GM12878 (cell line): Measurements from ENCODE around the gene TNNT3. TPM values are rescaled to one million over a fixed set of nuclear protein-coding genes. Genes with fewer than 3 reads are reported as not detected.

ENCODE experiments used
- ATAC-seq: fragments of 200-7000 bp; cut with Tn5 transposase; 3 replicates; pipeline ENCODE4 v1.9.1; 2020; ENCODE audit warnings: mild to moderate bottlenecking, moderate library complexity
- BruUV-seq: library from RNA; stranded (reverse); fragments of 400-500 nt; replicated peaks from 2 replicates; lab custom pipeline; 2021; lab: Mats Ljungman, UMichigan
- CTCF ChIA-PET: fragments of 300-600 bp; sonication (Branson Sonifier 250); formaldehyde crosslinking; extraction: SDS; loops from one replicate; lab custom pipeline; 2021; ENCODE audit warnings: inconsistent platforms; lab: Yijun Ruan, JAX
- POLR2A ChIA-PET: fragments of 350-600 bp; formaldehyde crosslinking; extraction: SDS; loops from one replicate; lab custom pipeline; 2021; ENCODE audit warnings: inconsistent platforms; lab: Charles Lee
- RAD21 ChIA-PET: fragments of 300-600 bp; sonication (Branson Sonifier 250); formaldehyde crosslinking; loops from one replicate; lab custom pipeline; 2023; ENCODE audit warnings: antibody characterized with exemption; ENCODE audit not compliant: unreplicated experiment; lab: Charles Lee
- SMC1A ChIA-PET: fragments of 300-600 bp; sonication (Branson Sonifier 250); formaldehyde crosslinking; loops from one replicate; lab custom pipeline; 2023; ENCODE audit not compliant: unreplicated experiment, uncharacterized antibody; lab: Charles Lee
- DNase-seq: peaks from one replicate; pipeline ENCODE4 v3.0.0-alpha.2; 2011; ENCODE audit warnings: low read depth, low spot score
- FAIRE-seq: peaks from 3 replicates; lab custom pipeline; 2011; peaks lifted over from hg19 to GRCh38; lab: Jason Lieb, UNC
- H2AFZ ChIP-seq: 2 replicates; pipeline ENCODE4 v1.6.0; 2011; ENCODE audit warnings: low read depth, low read length, control low read depth; ENCODE audit not compliant: control insufficient read depth
- H3K27ac ChIP-seq: 2 replicates; pipeline ENCODE4 v1.5.1; 2011; ENCODE audit warnings: control low read depth; ENCODE audit not compliant: control insufficient read depth, insufficient read depth
- H3K27me3 ChIP-seq, 2 experiments: replicated peaks in 1 of 2; 2 replicates each; pipeline versions ENCODE4 v1.6.0 to v1.6.1; 2011; ENCODE audit warnings: low read length in 1 of 2; ENCODE audit not compliant: control insufficient read depth in 2 of 2, insufficient read depth in 2 of 2
- H3K36me3 ChIP-seq, 2 experiments: 2 replicates each; pipeline ENCODE4 v1.5.1; 2011; ENCODE audit warnings: low read length in 1 of 2; ENCODE audit not compliant: control insufficient read depth in 2 of 2, insufficient read depth in 2 of 2
- H3K4me1 ChIP-seq: 2 replicates; pipeline ENCODE4 v1.6.1; 2011; ENCODE audit warnings: mild to moderate bottlenecking, low read length, moderate library complexity, mixed read lengths; ENCODE audit not compliant: control insufficient read depth, insufficient read depth
- H3K4me2 ChIP-seq: 2 replicates; pipeline ENCODE4 v1.6.0; 2011; ENCODE audit warnings: control low read depth; ENCODE audit not compliant: control insufficient read depth, insufficient read depth
- H3K4me3 ChIP-seq: fragments of 200-600 bp; sonication (generic); 2 replicates; pipeline ENCODE4 v1.5.1; 2016
- H3K79me2 ChIP-seq: 2 replicates; pipeline ENCODE4 v1.6.0; 2011; ENCODE audit warnings: low read length; ENCODE audit not compliant: control insufficient read depth, insufficient read depth
- H3K9ac ChIP-seq: 2 replicates; pipeline ENCODE4 v1.8.0; 2011; ENCODE audit warnings: low read length, control low read depth, mixed read lengths; ENCODE audit not compliant: control insufficient read depth, insufficient read depth
- H3K9me3 ChIP-seq: replicated peaks from 3 replicates; pipeline ENCODE4 v1.5.1; 2011; ENCODE audit warnings: mild to moderate bottlenecking, low read length; ENCODE audit not compliant: control insufficient read depth, insufficient read depth
- H4K20me1 ChIP-seq: 2 replicates; pipeline ENCODE4 v1.6.0; 2011; ENCODE audit not compliant: control insufficient read depth, insufficient read depth
- ASH2L ChIP-seq: fragments of 300-600, 200-600 bp; sonication (generic); IDR thresholded peaks from 2 replicates; pipeline ENCODE4 v1.6.1; 2017; ENCODE audit warnings: low read depth, mild to moderate bottlenecking, borderline replicate concordance
- ATF2 ChIP-seq: IDR thresholded peaks from 2 replicates; pipeline ENCODE4 v1.6.1; 2012; ENCODE audit warnings: low read length, inconsistent platforms
- ATF3 ChIP-seq: IDR thresholded peaks from 2 replicates; pipeline ENCODE4 v1.6.1; 2011; ENCODE audit warnings: low read depth, mild to moderate bottlenecking, low read length, moderate library complexity, borderline replicate concordance; ENCODE audit errors: extremely low read depth
- CHD1 ChIP-seq: IDR thresholded peaks from 2 replicates; pipeline ENCODE4 v1.6.1; 2012; ENCODE audit warnings: low read depth, low read length, improper control_type of control experiment
- CUX1 ChIP-seq: IDR thresholded peaks from 2 replicates; pipeline ENCODE4 v1.6.1; 2012; ENCODE audit warnings: improper control_type of control experiment, low read depth, low read length; ENCODE audit not compliant: insufficient replicate concordance
- E2F8 ChIP-seq: fragments of 450-650 bp; IDR thresholded peaks from 2 replicates; pipeline ENCODE4 v1.6.1; 2018; ENCODE audit warnings: mild to moderate bottlenecking, low read depth, moderate library complexity; ENCODE audit not compliant: partially characterized antibody
- KDM1A ChIP-seq: fragments of 200-600 bp; sonication (generic); IDR thresholded peaks from 2 replicates; pipeline ENCODE4 v1.6.1; 2016; ENCODE audit warnings: borderline replicate concordance
- MEF2B ChIP-seq: fragments of 450-650 bp; IDR thresholded peaks from 2 replicates; pipeline ENCODE4 v1.6.1; 2018; ENCODE audit warnings: mild to moderate bottlenecking, moderate library complexity; ENCODE audit not compliant: partially characterized antibody, poor library complexity, severe bottlenecking
- RAD51 ChIP-seq: fragments of 450-650 bp; IDR thresholded peaks from 2 replicates; pipeline ENCODE4 v1.6.1; 2016; ENCODE audit warnings: moderate library complexity, mild to moderate bottlenecking, inconsistent platforms
- RB1 ChIP-seq: fragments of 450-650 bp; formaldehyde crosslinking; IDR thresholded peaks from 2 replicates; pipeline ENCODE4 v1.6.1; 2017; ENCODE audit warnings: mild to moderate bottlenecking, borderline replicate concordance
- SREBF1 ChIP-seq: IDR thresholded peaks from 2 replicates; pipeline ENCODE4 v1.6.1; 2012; ENCODE audit warnings: mild to moderate bottlenecking, low read length
- WGBS: methylation state at CpG from one replicate; pipeline ENCODE4 v1.1.6; 2016; ENCODE audit warnings: low lambda C conversion rate; ENCODE audit not compliant: insufficient replicate concordance, insufficient coverage; ENCODE audit errors: missing lambda C conversion rate; 5-methylcytosine and 5-hydroxymethylcytosine counted together
- in situ Hi-C: fragments of 300-500 bp; cut with MboI; formaldehyde crosslinking; loops from 9 replicates; pipeline ENCODE4 v1.14.3; 2018; ENCODE audit warnings: mixed read lengths
- intact Hi-C: fragments of 100-400 bp; cut with micrococcal nuclease; formaldehyde crosslinking; loops from one replicate; pipeline ENCODE4 v1.14.2; 2022; ENCODE audit not compliant: unreplicated experiment
- polyA plus RNA-seq, 11 experiments: library from polyadenylated mRNA; depleted of rRNA in 4 of 11; unstranded in 6 of 11; stranded (reverse) in 5 of 11; fragments of >200 nt; fragmentation: Nextera tagmentation in 4 of 11; fragmentation: Illumina TruSeq in 1 of 11; extraction: Ambion mirVana in 4 of 11; extraction: Trizol in 1 of 11; gene quantifications; 1 replicate in 1 of 11; 2 replicates in 10 of 11; pipeline versions ENCODE4 v1.2.1 to v1.2.3, GENCODE V29; 2011 to 2016; ENCODE audit warnings: inconsistent platforms in 2 of 11, missing spikeins in 2 of 11, low read depth in 1 of 11
- total RNA-seq, 4 experiments: library from RNA; depleted of rRNA in 3 of 4; stranded (reverse); fragments of >200 nt in 3 of 4; fragmentation: Illumina TruSeq in 1 of 4; extraction: Trizol in 1 of 4; gene quantifications; 2 replicates each; pipeline versions ENCODE4 v1.2.1 to v1.2.3, GENCODE V29; 2013 to 2021

The TNNT3 gene
- total and polyA plus RNA-seq, 10 of the 15 experiments (the other 5 are each of a cell fraction or from before 2014, with no cell fraction given), result 0.40 to 0.50 TPM; not detected in 8

- no peak for TF ChIP-seq ATF3
- no peak for TF ChIP-seq KDM1A
- TF ChIP-seq ASH2L, result no peak
- TF ChIP-seq SREBF1, result no peak
- TF ChIP-seq CUX1, result no peak
Observed at GRCh38 chr11:1982873-1983600, 63.5 kb downstream of the TNNT3 start (continued).

- ChIA-PET SMC1A (no interaction called here), CTCF (no interaction called here), POLR2A (no interaction called here), RAD21 (no interaction called here)
- H3K36me3 ChIP-seq, result no peaks in the 10 kb centered on the region
- H3K27me3 ChIP-seq, result no peaks in the 10 kb centered on the region
- H3K9me3 ChIP-seq, result no peaks in the 10 kb centered on the region
- in situ Hi-C loops, result no loop called here
- no peak overlapping the region for H3K4me3 ChIP-seq
- H3K4me2 ChIP-seq, result no peak overlapping the region
- TF ChIP-seq CHD1 (no peak), MEF2B (no peak), RAD51 (no peak), RB1 (no peak), E2F8 (no peak), ATF2 (no peak)
- WGBS, result 3% methylated on average over 12 of the region's 12 CpGs
- DNase-seq, result no peak
- intact Hi-C loops, result no loop called here
- no peaks in the 10 kb centered on the region for H3K4me1 ChIP-seq
- no peak overlapping the region for H2AFZ ChIP-seq
- no TSS peak for BruUV-seq
- no peak overlapping the region for H3K27ac ChIP-seq
- H4K20me1 ChIP-seq, result no peaks in the 10 kb centered on the region
- FAIRE-seq, result no peak
- no peaks in the 10 kb centered on the region for H3K79me2 ChIP-seq
- ATAC-seq, result no peak
- no peak overlapping the region for H3K9ac ChIP-seq
Observed at GRCh38 chr11:1983601-1983961, 64.1 kb downstream of the TNNT3 start.
